ENCODE results near the gene TDRD6.
"Not testable (repeated sequence)": the region's sequence is repeated elsewhere in the genome, so short reads cannot be mapped to it uniquely, and the experiment has no call there.

TDRD6 gene, protein sequence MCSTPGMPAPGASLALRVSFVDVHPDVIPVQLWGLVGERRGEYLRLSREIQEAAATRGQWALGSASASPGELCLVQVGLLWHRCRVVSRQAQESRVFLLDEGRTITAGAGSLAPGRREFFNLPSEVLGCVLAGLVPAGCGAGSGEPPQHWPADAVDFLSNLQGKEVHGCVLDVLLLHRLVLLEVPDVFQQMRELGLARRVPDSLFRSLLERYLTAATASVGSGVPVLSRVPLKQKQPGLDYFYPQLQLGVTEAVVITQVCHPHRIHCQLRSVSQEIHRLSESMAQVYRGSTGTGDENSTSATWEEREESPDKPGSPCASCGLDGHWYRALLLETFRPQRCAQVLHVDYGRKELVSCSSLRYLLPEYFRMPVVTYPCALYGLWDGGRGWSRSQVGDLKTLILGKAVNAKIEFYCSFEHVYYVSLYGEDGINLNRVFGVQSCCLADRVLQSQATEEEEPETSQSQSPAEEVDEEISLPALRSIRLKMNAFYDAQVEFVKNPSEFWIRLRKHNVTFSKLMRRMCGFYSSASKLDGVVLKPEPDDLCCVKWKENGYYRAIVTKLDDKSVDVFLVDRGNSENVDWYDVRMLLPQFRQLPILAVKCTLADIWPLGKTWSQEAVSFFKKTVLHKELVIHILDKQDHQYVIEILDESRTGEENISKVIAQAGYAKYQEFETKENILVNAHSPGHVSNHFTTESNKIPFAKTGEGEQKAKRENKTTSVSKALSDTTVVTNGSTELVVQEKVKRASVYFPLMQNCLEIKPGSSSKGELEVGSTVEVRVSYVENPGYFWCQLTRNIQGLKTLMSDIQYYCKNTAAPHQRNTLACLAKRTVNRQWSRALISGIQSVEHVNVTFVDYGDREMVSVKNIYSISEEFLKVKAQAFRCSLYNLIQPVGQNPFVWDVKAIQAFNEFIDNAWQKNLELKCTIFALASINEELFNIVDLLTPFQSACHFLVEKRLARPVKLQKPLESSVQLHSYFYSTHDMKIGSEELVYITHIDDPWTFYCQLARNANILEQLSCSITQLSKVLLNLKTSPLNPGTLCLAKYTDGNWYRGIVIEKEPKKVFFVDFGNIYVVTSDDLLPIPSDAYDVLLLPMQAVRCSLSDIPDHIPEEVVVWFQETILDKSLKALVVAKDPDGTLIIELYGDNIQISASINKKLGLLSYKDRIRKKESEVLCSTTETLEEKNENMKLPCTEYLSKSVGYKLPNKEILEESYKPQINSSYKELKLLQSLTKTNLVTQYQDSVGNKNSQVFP (N-terminal part only)

DNA sequence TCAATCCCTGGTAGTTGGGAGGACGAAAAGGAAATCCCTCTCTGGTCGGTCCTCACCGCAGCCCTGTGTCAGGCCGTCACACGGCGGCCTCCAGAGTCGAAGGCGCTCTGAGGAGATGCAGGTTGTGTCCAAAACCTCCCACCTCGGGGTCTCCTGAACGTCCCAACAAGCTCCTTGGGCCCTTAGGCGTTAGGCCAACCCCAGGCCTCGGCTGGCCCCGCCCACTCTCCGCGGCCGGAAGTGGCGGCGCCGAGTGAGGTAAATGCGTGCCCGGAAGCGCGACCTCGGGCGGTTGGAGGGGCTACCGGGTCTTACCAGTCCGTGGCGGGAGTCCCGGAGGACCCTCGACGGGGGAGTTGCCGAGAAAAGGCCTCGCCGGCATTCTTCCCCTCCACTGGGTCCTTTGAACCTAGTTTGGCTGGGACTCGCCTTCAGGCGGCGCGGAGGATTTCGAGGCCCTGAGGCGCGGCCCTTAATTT is at the start of gene TDRD6:
Gene TDRD6 (plus strand): TSS at position 267 of the 479 bp plus-strand sequence. CDS start 244 bp downstream, outside the sequence.
- H3K9me3 Mint-ChIP-seq, result no peaks in the 10 kb centered on the region
- no peak for DNase-seq (ENCODE audit: low spot score)
- no peaks in the 10 kb centered on the region for H3K4me1 Mint-ChIP-seq (ENCODE audit: low read depth)
- peaks cover 5% of the 10 kb centered on the region for H3K27me3 Mint-ChIP-seq (ENCODE audit: low read depth)
- H3K27ac Mint-ChIP-seq, result no peak within 1 kb of the TSS
- H3K4me3 Mint-ChIP-seq, result no peak within 1 kb of the TSS
- H3K36me3 Mint-ChIP-seq (ENCODE audit: low read depth), result no peaks in the 10 kb centered on the region

DNA sequence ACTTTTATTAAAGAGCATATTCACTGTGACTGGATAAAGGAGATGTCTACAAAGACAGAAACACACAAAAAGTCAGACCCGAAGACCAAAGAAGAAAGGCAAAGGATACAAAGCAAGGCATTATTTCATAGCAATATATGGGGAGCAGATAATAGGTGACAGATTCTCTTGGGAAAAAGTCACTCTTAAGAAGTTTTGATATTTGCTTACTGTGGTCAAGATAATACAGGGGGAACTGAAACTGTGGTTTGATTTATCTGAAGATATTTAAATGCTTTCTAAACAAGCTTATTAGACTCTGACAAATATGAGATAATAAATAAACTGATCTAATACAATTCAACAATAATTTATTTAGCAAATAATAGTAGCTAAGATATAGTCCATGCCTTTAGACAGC is 49.8 kb upstream of the TDRD6 start:
- DNase-seq (ENCODE audit: low spot score), result no peak
- Mint-ChIP-seq H3K27me3 (ENCODE audit: low read depth) (peaks cover 14% of the 10 kb centered on the region), H3K9me3 (no peaks in the 10 kb centered on the region), H3K36me3 (ENCODE audit: low read depth) (no peaks in the 10 kb centered on the region), H3K4me3 (no peak overlapping the region), H3K4me1 (ENCODE audit: low read depth) (no peaks in the 10 kb centered on the region), H3K27ac (no peak overlapping the region)

DNA sequence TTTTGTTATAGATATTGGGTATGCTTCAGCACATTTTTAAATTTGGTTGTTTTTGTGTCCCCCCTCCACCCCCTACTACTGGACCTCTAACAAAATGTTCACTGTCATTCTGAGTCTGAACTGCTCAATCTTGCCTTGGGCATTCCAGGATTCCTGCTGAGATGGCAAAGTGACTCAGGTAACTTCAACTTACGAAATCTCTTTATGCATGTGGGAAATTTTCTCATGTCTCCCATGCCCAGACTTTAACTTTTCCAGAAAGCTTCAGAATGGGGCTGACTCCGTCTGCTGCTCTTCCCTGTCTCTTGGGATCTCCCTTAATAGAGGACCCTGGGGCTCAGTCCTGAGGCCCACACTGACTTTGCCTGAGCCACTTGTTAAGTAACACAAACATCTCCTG is 49.0 kb upstream of the TDRD6 start:
- Mint-ChIP-seq H3K27ac (no peak overlapping the region), H3K36me3 (ENCODE audit: low read depth) (no peaks in the 10 kb centered on the region), H3K9me3 (no peaks in the 10 kb centered on the region), H3K27me3 (ENCODE audit: low read depth) (peaks cover 15% of the 10 kb centered on the region), H3K4me1 (ENCODE audit: low read depth) (no peaks in the 10 kb centered on the region), H3K4me3 (no peak overlapping the region)
- DNase-seq (ENCODE audit: low spot score), result no peak

DNA sequence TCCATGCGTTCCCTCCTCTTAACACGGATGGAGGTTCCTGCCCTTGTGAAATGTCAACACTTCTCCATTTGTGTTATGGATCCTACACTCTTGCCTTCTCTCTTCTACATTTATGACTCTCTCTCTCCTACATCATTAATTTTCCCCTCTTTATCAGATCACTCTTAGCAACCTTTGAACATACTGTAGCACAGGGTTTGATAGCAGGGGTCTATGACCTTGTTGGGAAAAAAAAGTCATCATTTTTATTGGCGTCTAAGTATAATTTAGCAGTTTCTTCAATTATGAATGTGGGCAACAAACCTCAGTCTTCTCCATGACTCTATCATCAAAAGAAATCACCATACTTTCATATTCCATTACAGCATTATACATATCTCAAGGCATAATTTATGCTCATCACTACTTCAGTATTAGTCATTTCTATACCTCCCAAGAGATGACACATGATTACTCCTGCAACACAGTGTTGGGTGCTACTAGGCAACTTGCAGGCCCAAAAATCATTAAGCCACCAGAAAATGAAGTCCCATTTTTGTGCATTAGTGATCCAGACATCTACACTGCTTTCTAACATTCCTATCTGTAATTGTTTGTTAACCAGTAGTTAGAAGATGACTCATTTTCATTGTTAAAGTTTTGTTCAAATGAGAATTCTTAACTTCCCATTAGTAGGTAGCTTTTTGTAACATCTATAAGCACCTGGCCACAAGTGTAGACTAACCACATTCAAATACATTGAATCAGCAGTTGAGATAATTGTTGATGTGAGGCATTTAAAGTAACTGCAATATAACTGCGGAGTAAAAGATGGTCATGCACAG is 44.5 kb upstream of the TDRD6 start:
- Mint-ChIP-seq H3K4me3 (no peak overlapping the region), H3K9me3 (no peaks in the 10 kb centered on the region), H3K27me3 (ENCODE audit: low read depth) (peaks cover 18% of the 10 kb centered on the region), H3K27ac (no peak overlapping the region), H3K4me1 (ENCODE audit: low read depth) (no peaks in the 10 kb centered on the region), H3K36me3 (ENCODE audit: low read depth) (no peaks in the 10 kb centered on the region)
- no peak for DNase-seq (ENCODE audit: low spot score)

DNA sequence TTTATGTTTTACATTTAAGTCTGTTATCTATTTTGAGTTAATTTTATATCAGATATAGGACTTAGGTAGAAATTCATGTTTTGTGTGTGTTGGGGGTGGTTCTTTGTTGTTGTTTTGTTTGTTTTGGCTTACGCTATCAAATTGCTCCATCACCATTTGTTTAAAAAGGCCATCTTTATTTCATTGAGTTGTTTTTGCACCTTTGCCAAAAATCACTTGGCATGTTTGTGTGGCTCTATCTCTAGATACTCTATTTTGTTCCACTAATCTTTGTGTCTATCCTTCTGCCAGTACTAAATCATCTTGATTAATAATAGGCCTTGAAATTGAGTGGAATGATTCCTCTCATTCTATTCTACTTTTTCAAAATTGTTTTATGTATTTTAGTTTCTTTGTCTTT is 42.4 kb upstream of the TDRD6 start:
- no peaks in the 10 kb centered on the region for H3K9me3 Mint-ChIP-seq
- no peaks in the 10 kb centered on the region for H3K36me3 Mint-ChIP-seq (ENCODE audit: low read depth)
- no peaks in the 10 kb centered on the region for H3K4me1 Mint-ChIP-seq (ENCODE audit: low read depth)
- H3K27me3 Mint-ChIP-seq (ENCODE audit: low read depth), result peaks cover 18% of the 10 kb centered on the region
- DNase-seq (ENCODE audit: low spot score), result no peak
- H3K4me3 Mint-ChIP-seq, result no peak overlapping the region
- H3K27ac Mint-ChIP-seq, result no peak overlapping the region

- Mint-ChIP-seq H3K4me1 (ENCODE audit: low read depth) (peaks cover 13% of the 10 kb centered on the region), H3K27me3 (ENCODE audit: low read depth) (peaks cover 36% of the 10 kb centered on the region)
- not testable (repeated sequence) for H3K27ac Mint-ChIP-seq; H3K9me3 Mint-ChIP-seq; H3K36me3 Mint-ChIP-seq (ENCODE audit: low read depth); DNase-seq (ENCODE audit: low spot score); H3K4me3 Mint-ChIP-seq
These were observed 39.6 kb upstream of the TDRD6 start for GRCh38 chr6:46648108-46648507.

- Mint-ChIP-seq H3K27me3 (ENCODE audit: low read depth) (peaks cover 44% of the 10 kb centered on the region), H3K9me3 (no peaks in the 10 kb centered on the region), H3K27ac (no peak overlapping the region), H3K36me3 (ENCODE audit: low read depth) (no peaks in the 10 kb centered on the region), H3K4me3 (no peak overlapping the region), H3K4me1 (ENCODE audit: low read depth) (peaks cover 17% of the 10 kb centered on the region)
- DNase-seq (ENCODE audit: low spot score), result no peak
These were observed 38.7 kb upstream of the TDRD6 start for GRCh38 chr6:46648869-46649492.

GRCh38 chr6:46651006-46651405 is 36.7 kb upstream of the TDRD6 start:
- peaks cover 17% of the 10 kb centered on the region for H3K4me1 Mint-ChIP-seq (ENCODE audit: low read depth)
- DNase-seq (ENCODE audit: low spot score), result no peak
- no peaks in the 10 kb centered on the region for H3K9me3 Mint-ChIP-seq
- H3K27me3 Mint-ChIP-seq (ENCODE audit: low read depth), result peaks cover 55% of the 10 kb centered on the region
- no peaks in the 10 kb centered on the region for H3K36me3 Mint-ChIP-seq (ENCODE audit: low read depth)
- H3K4me3 Mint-ChIP-seq, result no peak overlapping the region
- H3K27ac Mint-ChIP-seq, result no peak overlapping the region

DNA sequence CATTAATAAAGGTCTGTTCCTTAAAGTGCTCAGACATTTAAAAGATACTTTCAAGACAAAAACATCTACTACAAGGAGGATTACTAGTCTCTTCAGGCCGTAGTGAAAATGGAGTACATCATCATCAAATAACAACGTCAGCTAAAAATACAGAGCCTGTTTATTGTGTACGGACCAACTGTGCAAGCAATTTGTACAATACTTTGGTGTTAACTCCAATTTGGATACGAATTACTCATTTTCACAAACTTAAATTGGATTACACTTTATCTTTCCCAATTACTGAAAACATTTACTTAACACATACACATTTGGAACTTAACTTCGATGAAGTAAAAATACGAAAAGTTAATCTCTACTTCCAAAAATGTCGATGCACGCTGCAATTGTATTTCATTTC is 35.9 kb upstream of the TDRD6 start:
- no peaks in the 10 kb centered on the region for H3K9me3 Mint-ChIP-seq

GRCh38 chr6:46652232-46652602 is 35.5 kb upstream of the TDRD6 start:
- H3K4me1 Mint-ChIP-seq (ENCODE audit: low read depth), result peaks cover 17% of the 10 kb centered on the region
- no peaks in the 10 kb centered on the region for H3K36me3 Mint-ChIP-seq (ENCODE audit: low read depth)
- H3K27me3 Mint-ChIP-seq (ENCODE audit: low read depth), result peaks cover 53% of the 10 kb centered on the region
- H3K4me3 Mint-ChIP-seq, result peak overlapping the region; percentile 87
- no peak for DNase-seq (ENCODE audit: low spot score)
- H3K9me3 Mint-ChIP-seq, result no peaks in the 10 kb centered on the region
- H3K27ac Mint-ChIP-seq, result no peak overlapping the region

More for the DNA sequence above, 35.9 kb upstream of the TDRD6 start:
- H3K4me1 Mint-ChIP-seq (ENCODE audit: low read depth), result peaks cover 17% of the 10 kb centered on the region
- H3K4me3 Mint-ChIP-seq, result peak overlapping the region; percentile 87
- no peaks in the 10 kb centered on the region for H3K36me3 Mint-ChIP-seq (ENCODE audit: low read depth)
- H3K27me3 Mint-ChIP-seq (ENCODE audit: low read depth), result peaks cover 55% of the 10 kb centered on the region
- DNase-seq (ENCODE audit: low spot score), result no peak
- H3K27ac Mint-ChIP-seq, result no peak overlapping the region

DNA sequence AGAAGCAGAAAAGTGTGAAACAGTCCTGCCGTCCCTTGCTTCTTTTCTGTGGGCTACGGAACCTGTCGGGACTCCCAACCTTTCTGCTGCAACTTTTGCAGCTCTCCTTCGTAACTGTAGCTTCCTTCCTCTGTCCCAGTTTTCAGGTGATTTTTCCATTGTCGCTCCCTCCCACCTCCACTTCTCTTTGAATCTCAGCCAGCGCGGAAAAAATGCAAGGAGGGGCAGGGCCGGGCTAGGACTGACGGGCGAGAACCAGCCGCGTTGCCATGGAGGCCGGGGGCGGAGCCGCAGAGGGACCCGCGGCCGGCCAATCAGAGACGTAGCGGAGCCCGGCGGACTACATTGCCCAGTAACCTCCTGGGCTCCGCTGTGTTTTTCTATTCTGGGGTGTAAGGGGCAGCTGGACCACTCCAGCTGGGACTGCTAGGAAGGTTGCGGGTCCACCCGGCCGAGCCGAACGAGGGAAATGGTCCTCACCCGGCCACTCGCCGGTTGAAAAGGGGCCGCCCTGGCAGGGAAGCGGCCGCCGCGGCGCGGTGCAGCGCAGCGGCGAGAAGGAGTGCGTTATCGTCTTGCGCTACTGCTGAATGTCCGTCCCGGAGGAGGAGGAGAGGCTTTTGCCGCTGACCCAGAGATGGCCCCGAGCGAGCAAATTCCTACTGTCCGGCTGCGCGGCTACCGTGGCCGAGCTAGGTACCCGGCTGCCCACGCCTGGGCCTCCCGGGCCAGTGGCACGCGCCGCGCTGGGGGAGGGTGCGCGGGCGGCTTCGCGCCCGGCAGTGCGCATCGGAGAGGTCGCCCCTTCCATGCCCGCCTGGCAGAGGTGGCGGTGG is 34.9 kb upstream of the TDRD6 start, which contains the start of the genes CYP39A1 and SLC25A27:
Gene CYP39A1 (minus strand): TSS at position 216 of the 836 bp plus-strand sequence. CDS start 236 bp downstream, outside the sequence.
Gene SLC25A27 (plus strand): TSS at position 373 of the 836 bp plus-strand sequence. CDS start 218 bp downstream, at position 591.
- H3K4me1 Mint-ChIP-seq (ENCODE audit: low read depth), result peaks cover 17% of the 10 kb centered on the region
- H3K9me3 Mint-ChIP-seq, result no peaks in the 10 kb centered on the region
- peaks cover 53% of the 10 kb centered on the region for H3K27me3 Mint-ChIP-seq (ENCODE audit: low read depth)
- peak within 1 kb of the TSS; percentile 87 for H3K4me3 Mint-ChIP-seq
- no peak within 1 kb of the TSS for H3K27ac Mint-ChIP-seq
- H3K36me3 Mint-ChIP-seq (ENCODE audit: low read depth), result no peaks in the 10 kb centered on the region
- peak; percentile 84 for DNase-seq (ENCODE audit: low spot score)

All from T-helper 2 cell treated with Interferon-gamma antibody and Interleukin-4, amounts not matched to agents 5 μg/mL and 100 μg/mL, for 36 hours (primary cell).